Pancreas (tissue), 10 donors: Measurements from ENCODE around the gene EIF4A3. TPM values are rescaled to one million over a fixed set of nuclear protein-coding genes. Genes with fewer than 3 reads are reported as not detected.
A peak's percentile ranks its signal among the peaks of the same experiment; 100 is the strongest.

Source experiments
- ATAC-seq, 4 donors: fragments of 200-7000 bp; cut with Tn5 transposase; one replicate each; pipeline versions ENCODE4 v1.8.0 to v1.9.1; 2020; ENCODE audit warnings: mild to moderate bottlenecking in 4 of 4, moderate library complexity in 4 of 4
- DNase-seq, 6 donors: peaks; one replicate each; pipeline ENCODE4 v3.0.0-alpha.2; 2020
- FAIRE-seq: peaks from 2 replicates; lab custom pipeline; 2012; peaks lifted over from hg19 to GRCh38; lab: Jason Lieb, UNC
- H3K27ac ChIP-seq, 4 donors: fragments of 200-600 bp; sonication (generic); 1 replicate in 3 of 4; 2 replicates in 1 of 4; pipeline versions ENCODE4 v1.5.0 to v1.8.0; 2020
- H3K27me3 ChIP-seq, 4 donors: fragments of 200-600 bp; one replicate each; pipeline ENCODE4 v1.8.0; 2021
- H3K36me3 ChIP-seq, 3 donors: fragments of 200-600 bp; sonication (generic) in 1 of 3; one replicate each; pipeline versions ENCODE4 v1.5.0 to v1.8.0; 2020 to 2021
- H3K4me1 ChIP-seq, 3 donors: fragments of 200-600 bp; one replicate each; pipeline ENCODE4 v1.8.0; 2021
- H3K4me3 ChIP-seq, 4 donors: fragments of 200-600 bp; sonication (generic) in 2 of 4; one replicate each; pipeline versions ENCODE4 v1.5.0 to v1.8.0; 2020 to 2021
- H3K9me3 ChIP-seq, 4 donors: fragments of 200-600 bp; one replicate each; pipeline ENCODE4 v1.8.0; 2021
- CTCF ChIP-seq, 4 donors: fragments of 200-600 bp; sonication (generic) in 3 of 4; IDR thresholded peaks; one replicate each; pipeline versions ENCODE4 v1.5.0 to v1.8.0; 2021; ENCODE audit warnings: antibody characterized with exemption in 4 of 4
- WGBS, 2 donors: extraction: QIAGEN DNeasy Blood & Tissue Kit; methylation state at CpG; one replicate each; pipeline ENCODE4 v1.1.7; 2013; 5-methylcytosine and 5-hydroxymethylcytosine counted together
- intact Hi-C, 3 donors: fragments of 100-400 bp; cut with DNase I; formaldehyde crosslinking; loops; one replicate each; pipeline versions ENCODE4 v1.11.1 to v1.14.2; 2022
- polyA plus RNA-seq, 2 donors: library from polyadenylated mRNA; stranded (reverse); fragments of 200-250 nt; gene quantifications; one replicate each; pipeline ENCODE4 v1.2.3, GENCODE V29; 2013
- total RNA-seq, 6 donors: library from RNA; stranded (reverse); fragmentation: NEBNext Ultra II Directional in 4 of 6; extraction: Animal tissue kit (Norgen Biotek cat#: 25700) in 4 of 6; gene quantifications; one replicate each; pipeline versions ENCODE4 v1.2.1 to v1.2.4, GENCODE V29; 2021 to 2023
- donor health status: healthy with polysubstance abuse.
- donor health status: DM: no; HTN: no; CAD: no; lungs with moderate emphysema.
- donor health status: DM: no; HTN: no; CAD: no.
- donor health status: control.
- donor health status: control.
- donor health status: Bipolar disorder and iron deficiency.
- donor health status: DM: yes; HTN: yes; CAD: no.
- donor health status: DM: no; HTN: no; CAD: no.
- donor health status: DM: no; HTN: no; CAD: no.
- donor health status: DM: yes; HTN: yes; CAD: no.

Gene EIF4A3
- total and polyA plus RNA-seq, 8 donors = 16.2 to 37.2 (median 30.2) TPM

GRCh38 chr17:80105762-80106161 is 41.2 kb downstream of the EIF4A3 start:
- DNase-seq (peak in 4 of 6 donors; percentile 29 to 58 (median 47)), ATAC-seq (no peak), FAIRE-seq (no peak)
- Histone ChIP-seq H3K4me3 (no peak overlapping the region), H3K27me3 (no peaks in the 10 kb centered on the region), H3K36me3 (no peaks in the 10 kb centered on the region), H3K27ac (no peak overlapping the region), H3K9me3 (no peaks in the 10 kb centered on the region), H3K4me1 (peaks cover 0 to 7% (median 0%) of the 10 kb centered on the region in 3 donors)
- intact Hi-C loops = no loop called here
- TF ChIP-seq CTCF (IDR thresholded peaks at IDR 0.05) = no peak
- 29 to 38% methylated on average over 29 of the region's 29 CpGs for WGBS, 2 donors

GRCh38 chr17:80104956-80105375 is 42.0 kb downstream of the EIF4A3 start:
- H3K4me1 ChIP-seq = peaks cover 0 to 9% (median 0%) of the 10 kb centered on the region in 3 donors
- intact Hi-C loops = no loop called here
- FAIRE-seq (no peak), ATAC-seq (no peak), DNase-seq (peak in 3 of 6 donors; percentile 12 to 68 (median 53))
- H3K36me3 ChIP-seq = no peaks in the 10 kb centered on the region
- no peak for TF ChIP-seq CTCF (IDR thresholded peaks at IDR 0.05)
- WGBS, 2 donors = 82 to 86% methylated on average over 18 of the region's 18 CpGs
- H3K9me3 ChIP-seq = no peaks in the 10 kb centered on the region
- no peak overlapping the region for H3K27ac ChIP-seq
- no peak overlapping the region for H3K4me3 ChIP-seq
- no peaks in the 10 kb centered on the region for H3K27me3 ChIP-seq

GRCh38 chr17:80104321-80104955 is 42.5 kb downstream of the EIF4A3 start:
- Histone ChIP-seq H3K36me3 (no peaks in the 10 kb centered on the region), H3K4me3 (no peak overlapping the region), H3K9me3 (no peaks in the 10 kb centered on the region), H3K27ac (no peak overlapping the region), H3K27me3 (no peaks in the 10 kb centered on the region), H3K4me1 (peaks cover 0 to 9% (median 0%) of the 10 kb centered on the region in 3 donors)
- no peak for TF ChIP-seq CTCF (IDR thresholded peaks at IDR 0.05)
- peak in 4 of 6 donors; percentile 13 to 57 (median 40) for DNase-seq
- WGBS, 2 donors = 63 to 65% methylated on average over 26 of the region's 26 CpGs
- intact Hi-C loops = no loop called here
- no peak for ATAC-seq
- no peak for FAIRE-seq

- Histone ChIP-seq H3K4me3 (no peak overlapping the region), H3K27ac (no peak overlapping the region), H3K4me1 (peaks cover 0 to 9% (median 0%) of the 10 kb centered on the region in 3 donors), H3K9me3 (no peaks in the 10 kb centered on the region), H3K27me3 (no peaks in the 10 kb centered on the region), H3K36me3 (no peaks in the 10 kb centered on the region)
- no peak for TF ChIP-seq CTCF (IDR thresholded peaks at IDR 0.05)
- DNase-seq (peak in 3 of 6 donors; percentile 11 to 51 (median 24)), FAIRE-seq (no peak), ATAC-seq (no peak)
- intact Hi-C loops = no loop called here
- WGBS, 2 donors = 90% methylated on average over 19 of the region's 19 CpGs
Observed at GRCh38 chr17:80103449-80104085, 43.4 kb downstream of the EIF4A3 start.
